DND-41 (cell line): ENCODE measurements around the gene CHCHD3.

Experiments used
- ATAC-seq: fragments of 200-7000 bp; cut with Tn5 transposase; 3 replicates; pipeline ENCODE4 v1.9.1; 2021; ENCODE audit warnings: low read depth; ENCODE audit not compliant: insufficient read depth
- DNase-seq: peaks from one replicate; pipeline ENCODE4 v3.0.0-alpha.2; 2020
- H2AFZ ChIP-seq: 2 replicates; pipeline ENCODE4 v1.6.0; 2012; ENCODE audit warnings: low read depth, low read length
- H3K27ac ChIP-seq: 2 replicates; pipeline ENCODE4 v1.5.1; 2012; ENCODE audit warnings: low read length, inconsistent platforms
- H3K27me3 ChIP-seq: fragments of 200-600 bp; sonication (generic); 2 replicates; pipeline ENCODE4 v1.6.0; 2012; ENCODE audit warnings: low read length, mild to moderate bottlenecking, inconsistent platforms; ENCODE audit not compliant: insufficient read depth, poor library complexity
- H3K36me3 ChIP-seq: 2 replicates; pipeline ENCODE4 v1.5.1; 2012; ENCODE audit warnings: low read length, inconsistent platforms; ENCODE audit not compliant: insufficient read depth
- H3K4me1 ChIP-seq: 2 replicates; pipeline ENCODE4 v1.5.1; 2012; ENCODE audit warnings: mild to moderate bottlenecking, low read length; ENCODE audit not compliant: insufficient read depth
- H3K4me2 ChIP-seq: 2 replicates; pipeline ENCODE4 v1.6.0; 2012; ENCODE audit warnings: mild to moderate bottlenecking, moderate library complexity, low read length, inconsistent platforms; ENCODE audit not compliant: insufficient read depth
- H3K4me3 ChIP-seq, 2 experiments: fragments of 200-600 bp in 1 of 2; shearing (Covaris generic) in 1 of 2; 2 replicates each; pipeline ENCODE4 v1.5.1; 2012 to 2016; ENCODE audit warnings: inconsistent platforms in 2 of 2, low read length in 2 of 2, mild to moderate bottlenecking in 2 of 2, low read depth in 1 of 2, moderate library complexity in 1 of 2
- H3K79me2 ChIP-seq: 2 replicates; pipeline ENCODE4 v1.6.0; 2012; ENCODE audit warnings: low read length, inconsistent platforms; ENCODE audit not compliant: insufficient read depth
- H3K9ac ChIP-seq: 2 replicates; pipeline ENCODE4 v1.6.0; 2012; ENCODE audit warnings: low read depth, mild to moderate bottlenecking, inconsistent platforms, low read length, moderate library complexity
- H3K9me3 ChIP-seq: 2 replicates; pipeline ENCODE4 v1.5.1; 2012; ENCODE audit warnings: low read length, moderate library complexity, mild to moderate bottlenecking, inconsistent platforms; ENCODE audit not compliant: insufficient read depth, severe bottlenecking
- H4K20me1 ChIP-seq: 2 replicates; pipeline ENCODE4 v1.6.0; 2012; ENCODE audit warnings: low read length; ENCODE audit not compliant: insufficient read depth
- EZH2 ChIP-seq: IDR thresholded peaks from 3 replicates; pipeline ENCODE4 v1.6.1; 2012; ENCODE audit warnings: borderline replicate concordance, low read depth, mild to moderate bottlenecking, moderate library complexity, low read length, inconsistent platforms; ENCODE audit not compliant: severe bottlenecking
- TF ChIP-seq, protein P1 (sequence below): IDR thresholded peaks from 2 replicates; pipeline ENCODE4 v1.5.1; 2012; ENCODE audit warnings: borderline replicate concordance, low read length, moderate library complexity, mild to moderate bottlenecking; ENCODE audit not compliant: poor library complexity, severe bottlenecking; ENCODE audit errors: extremely low read depth

Gene CHCHD3

GRCh38 chr7:132815696-132816311, 266.1 kb downstream of the CHCHD3 start:
- H4K20me1 ChIP-seq = no peaks in the 10 kb centered on the region
- H3K4me2 ChIP-seq = no peak overlapping the region
- H2AFZ ChIP-seq = no peak overlapping the region
- H3K36me3 ChIP-seq = peaks cover 20% of the 10 kb centered on the region; the same call in 1 of the 2 replicates
- H3K27ac ChIP-seq = no peak overlapping the region
- H3K4me3 ChIP-seq = no peak overlapping the region
- DNase-seq (no peak), ATAC-seq (no peak)
- no peaks in the 10 kb centered on the region for H3K9me3 ChIP-seq
- no peaks in the 10 kb centered on the region for H3K27me3 ChIP-seq
- no peak for TF ChIP-seq EZH2
- TF ChIP-seq, protein P1, sequence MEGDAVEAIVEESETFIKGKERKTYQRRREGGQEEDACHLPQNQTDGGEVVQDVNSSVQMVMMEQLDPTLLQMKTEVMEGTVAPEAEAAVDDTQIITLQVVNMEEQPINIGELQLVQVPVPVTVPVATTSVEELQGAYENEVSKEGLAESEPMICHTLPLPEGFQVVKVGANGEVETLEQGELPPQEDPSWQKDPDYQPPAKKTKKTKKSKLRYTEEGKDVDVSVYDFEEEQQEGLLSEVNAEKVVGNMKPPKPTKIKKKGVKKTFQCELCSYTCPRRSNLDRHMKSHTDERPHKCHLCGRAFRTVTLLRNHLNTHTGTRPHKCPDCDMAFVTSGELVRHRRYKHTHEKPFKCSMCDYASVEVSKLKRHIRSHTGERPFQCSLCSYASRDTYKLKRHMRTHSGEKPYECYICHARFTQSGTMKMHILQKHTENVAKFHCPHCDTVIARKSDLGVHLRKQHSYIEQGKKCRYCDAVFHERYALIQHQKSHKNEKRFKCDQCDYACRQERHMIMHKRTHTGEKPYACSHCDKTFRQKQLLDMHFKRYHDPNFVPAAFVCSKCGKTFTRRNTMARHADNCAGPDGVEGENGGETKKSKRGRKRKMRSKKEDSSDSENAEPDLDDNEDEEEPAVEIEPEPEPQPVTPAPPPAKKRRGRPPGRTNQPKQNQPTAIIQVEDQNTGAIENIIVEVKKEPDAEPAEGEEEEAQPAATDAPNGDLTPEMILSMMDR = no peak
- H3K4me1 ChIP-seq = no peaks in the 10 kb centered on the region
- H3K79me2 ChIP-seq = no peaks in the 10 kb centered on the region
- no peak overlapping the region for H3K9ac ChIP-seq

DNA sequence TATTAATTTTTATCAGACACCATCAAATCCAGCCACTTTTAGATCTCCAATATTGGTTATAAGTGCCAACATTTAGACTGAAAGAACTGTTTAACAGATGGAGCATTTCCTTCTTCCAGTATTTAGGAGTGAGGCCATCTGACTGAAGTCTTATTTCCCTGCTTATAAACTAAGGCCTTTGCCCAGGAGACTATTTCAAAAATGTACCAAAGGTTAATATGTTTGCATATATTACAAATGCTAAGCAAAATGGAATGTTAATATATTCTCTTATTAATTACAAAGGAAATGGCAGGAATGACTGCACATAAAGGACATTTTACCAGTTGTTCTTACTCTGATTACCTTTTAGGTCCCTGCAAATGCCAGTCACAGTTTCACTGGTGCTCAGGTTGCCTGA, 266.8 kb downstream of the CHCHD3 start:
- Histone ChIP-seq H2AFZ (no peak overlapping the region), H3K27ac (no peak overlapping the region), H3K4me2 (no peak overlapping the region), H3K4me1 (no peaks in the 10 kb centered on the region), H3K9ac (no peak overlapping the region), H3K27me3 (no peaks in the 10 kb centered on the region), H3K9me3 (no peaks in the 10 kb centered on the region), H4K20me1 (no peaks in the 10 kb centered on the region), H3K36me3 (peaks cover 20% of the 10 kb centered on the region; the same call in 1 of the 2 replicates), H3K4me3 (no peak overlapping the region), H3K79me2 (no peaks in the 10 kb centered on the region)
- no peak for DNase-seq
- ATAC-seq = no peak
- TF ChIP-seq EZH2 = no peak
- TF ChIP-seq, protein P1 = no peak

GRCh38 chr7:132810561-132810960, 271.3 kb downstream of the CHCHD3 start:
- no peak for ATAC-seq
- Histone ChIP-seq H3K4me2 (no peak overlapping the region), H4K20me1 (no peaks in the 10 kb centered on the region), H3K4me1 (no peaks in the 10 kb centered on the region), H3K27me3 (no peaks in the 10 kb centered on the region), H3K27ac (no peak overlapping the region), H3K9ac (no peak overlapping the region), H3K4me3 (no peak overlapping the region), H2AFZ (no peak overlapping the region), H3K9me3 (no peaks in the 10 kb centered on the region), H3K36me3 (peaks cover 18% of the 10 kb centered on the region; the same call in 1 of the 2 replicates), H3K79me2 (no peaks in the 10 kb centered on the region)
- TF ChIP-seq, protein P1 = no peak
- no peak for TF ChIP-seq EZH2
- no peak for DNase-seq
